Adrenal gland (tissue), 5 donors: ENCODE results near the gene ARHGAP10.

Experiments used
- CTCF ChIP-seq, 6 experiments: fragments of 450-650 bp in 4 of 6; fragments of 200-600 bp in 2 of 6; sonication (generic) in 1 of 6; IDR thresholded peaks; 1 replicate in 5 of 6; 2 replicates in 1 of 6; pipeline versions ENCODE4 v1.5.1 to v1.8.0; 2016 to 2021; ENCODE audit warnings: antibody characterized with exemption in 6 of 6, mild to moderate bottlenecking in 2 of 6, moderate library complexity in 1 of 6
- POLR2A ChIP-seq, 2 donors: fragments of 450-650 bp; IDR thresholded peaks; one replicate each; pipeline ENCODE4 v1.6.1; 2017; ENCODE audit warnings: antibody characterized with exemption in 2 of 2, mild to moderate bottlenecking in 2 of 2, moderate library complexity in 1 of 2
- donor health status: DM: no; HTN: no; CAD: no.

- no peak for TF ChIP-seq CTCF (IDR thresholded peaks at IDR 0.05)
- no peak for TF ChIP-seq POLR2A (IDR thresholded peaks at IDR 0.05)
Observed at GRCh38 chr4:147916351-147916750, 184.5 kb downstream of the ARHGAP10 start.
